NCI-H526 (cell line): Measurements from ENCODE around the gene MYO3B.
A peak's percentile ranks its signal among the peaks of the same experiment; 100 is the strongest.
"Not testable (repeated sequence)": the region's sequence is repeated elsewhere in the genome, so short reads cannot be mapped to it uniquely, and the experiment has no call there.

Experiments used
- DNase-seq, 2 experiments: peaks; one replicate each; lab custom pipeline; 2025; lab: John Stamatoyannopoulos, UW

MYO3B gene

DNA sequence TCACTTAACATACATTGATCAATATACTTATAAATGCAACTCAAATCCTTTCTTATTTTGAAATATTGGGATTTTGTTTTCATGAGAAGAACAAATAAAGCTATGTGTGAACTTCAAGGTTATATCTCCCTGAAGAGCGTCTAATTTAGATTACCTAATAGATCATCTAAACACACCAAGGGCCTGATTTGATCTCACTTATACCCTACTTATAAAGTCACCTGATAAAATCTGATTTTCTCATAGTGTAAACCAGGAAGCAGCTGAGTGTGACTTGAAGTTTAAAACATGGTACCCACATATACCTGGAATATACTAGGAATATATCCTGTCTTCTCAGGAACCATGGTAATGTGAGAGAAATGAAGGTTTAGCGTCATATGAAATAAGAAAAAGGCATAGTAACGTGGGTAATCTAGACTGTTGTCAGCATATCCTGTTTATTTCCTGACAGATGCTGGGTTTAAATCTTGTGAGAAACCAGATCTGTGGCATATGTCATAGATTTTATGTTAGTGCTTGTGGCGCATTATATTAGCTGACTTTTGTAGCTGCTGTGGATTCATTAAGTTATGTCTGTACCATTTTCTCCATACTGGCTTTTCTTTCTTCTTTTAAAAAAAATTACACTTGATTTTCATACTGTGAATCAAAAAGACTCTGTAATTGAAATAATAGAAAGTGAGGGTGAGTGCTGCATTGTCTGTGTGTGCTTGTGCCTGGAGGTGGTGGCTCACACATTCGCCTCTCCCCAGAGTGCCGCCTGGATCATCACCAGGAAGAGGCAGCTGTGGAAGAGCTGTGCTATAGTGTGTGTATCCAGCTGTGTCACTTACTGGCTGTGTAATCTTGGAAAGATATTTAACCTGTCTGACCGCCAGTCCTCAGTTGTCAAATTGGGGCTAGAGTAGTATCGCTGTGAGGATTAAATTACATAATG, 164.0 kb downstream of the MYO3B start:
- no peak for DNase-seq

DNA sequence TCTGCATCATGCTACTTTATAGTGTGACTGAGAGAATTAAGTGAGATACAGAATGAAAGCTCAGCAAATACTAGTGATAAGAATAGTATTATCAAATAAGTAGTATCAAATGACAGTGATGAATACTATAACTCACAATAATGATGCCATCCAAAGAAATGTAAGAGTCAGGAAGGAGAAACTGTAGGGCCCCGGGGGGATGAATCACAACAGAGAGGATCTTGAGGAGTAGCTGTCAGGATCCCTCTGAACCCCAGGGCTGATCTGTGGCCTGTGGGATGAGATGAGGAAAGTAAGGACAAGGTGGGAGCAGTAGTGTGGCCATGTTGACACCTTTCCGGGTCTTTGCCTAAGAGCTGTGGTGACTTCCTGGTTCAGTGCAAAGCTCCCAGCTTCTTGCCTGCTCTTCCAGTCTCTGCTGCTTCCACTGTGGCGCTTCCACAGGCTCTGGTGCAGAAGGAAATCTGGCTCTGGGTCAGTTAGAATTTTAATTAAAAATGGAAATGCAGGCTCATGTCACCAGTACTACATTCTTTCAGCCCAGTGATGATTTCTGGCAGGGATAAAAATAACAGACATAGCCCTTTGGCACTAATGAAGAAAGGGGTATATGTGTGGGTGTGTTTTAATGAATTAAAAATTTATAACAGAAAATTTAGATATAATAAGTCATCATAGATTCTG, 166.9 kb downstream of the MYO3B start:
- no peak for DNase-seq

DNA sequence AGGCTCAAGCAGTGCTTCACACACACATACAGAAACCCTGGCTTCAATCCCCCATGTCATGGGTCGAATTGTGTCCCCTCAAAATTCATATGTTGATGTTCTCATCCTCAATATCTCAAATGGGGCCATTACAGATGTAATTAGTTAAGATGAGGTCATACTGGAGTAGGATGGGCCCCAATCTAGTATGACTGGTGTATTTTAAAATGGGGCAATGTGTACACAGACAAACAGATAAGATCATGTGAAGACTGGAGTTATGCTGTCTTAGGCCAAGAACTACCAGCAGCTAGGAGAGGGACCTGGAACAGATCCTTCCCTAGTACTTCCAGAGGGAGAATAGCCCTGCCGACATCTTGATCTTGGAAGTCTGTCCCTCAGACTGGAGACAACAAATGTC, 167.7 kb downstream of the MYO3B start:
- DNase-seq, result no peak

DNA sequence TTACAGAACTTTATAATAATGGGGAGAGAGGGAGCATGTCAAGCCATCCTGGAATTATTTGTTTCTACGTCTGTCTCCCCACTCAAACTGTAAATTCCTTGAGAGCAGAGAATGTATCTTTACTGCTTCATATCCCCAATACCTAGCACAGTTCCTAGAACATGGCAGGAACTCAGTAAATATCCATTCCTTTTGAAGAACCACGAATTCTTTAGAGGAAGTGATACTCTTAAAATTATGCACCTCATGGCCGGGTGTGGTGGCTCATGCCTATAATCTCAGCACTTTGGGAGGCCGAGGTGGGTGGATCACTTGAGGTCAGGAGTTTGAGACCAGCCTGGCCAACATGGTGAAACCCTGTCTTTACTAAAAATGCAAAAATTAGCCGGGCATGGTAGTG, 171.3 kb downstream of the MYO3B start:
- DNase-seq, result not testable (repeated sequence)

DNA sequence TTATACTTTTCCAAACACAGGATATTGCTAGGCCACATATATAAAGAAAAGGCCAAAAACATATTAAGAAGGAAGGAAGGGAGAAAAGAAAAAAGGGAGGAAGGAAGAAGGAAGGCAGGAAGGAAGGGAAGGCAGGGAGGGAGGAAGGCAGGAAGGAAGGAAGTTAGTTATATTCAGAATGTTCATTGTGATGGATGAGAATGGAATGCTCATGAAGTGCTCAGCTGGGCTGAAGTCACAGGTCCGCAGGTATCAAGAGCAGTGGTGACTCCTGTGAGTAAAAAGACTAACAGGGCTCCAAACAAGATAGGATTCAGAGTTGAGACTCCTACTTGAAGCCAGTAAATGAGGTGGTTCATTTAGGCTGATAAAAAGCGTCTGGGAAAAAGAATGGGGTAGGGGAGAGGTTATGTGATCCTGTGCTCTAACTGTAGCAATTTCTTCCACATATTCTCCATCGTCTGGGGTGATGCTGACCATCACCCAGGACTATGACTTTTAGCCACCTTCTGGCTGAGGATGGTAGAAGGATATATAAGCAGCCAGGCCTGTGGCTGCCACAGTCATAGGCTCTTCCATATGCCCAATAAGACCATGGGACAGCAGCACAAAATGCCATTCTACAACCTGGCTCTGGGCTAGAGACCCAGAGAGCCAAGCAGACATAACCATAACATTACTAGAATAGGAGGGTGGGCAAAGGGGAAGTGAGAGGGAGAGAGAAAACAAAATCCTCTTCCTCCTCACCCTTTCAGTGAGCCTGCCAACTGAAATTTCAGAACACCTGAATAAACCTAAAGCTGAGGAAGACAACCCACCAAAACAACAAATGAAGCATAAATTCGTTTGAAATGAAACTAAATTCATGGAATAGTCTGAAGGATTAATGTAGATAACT, 173.2 kb downstream of the MYO3B start:
- DNase-seq, result no peak

DNA sequence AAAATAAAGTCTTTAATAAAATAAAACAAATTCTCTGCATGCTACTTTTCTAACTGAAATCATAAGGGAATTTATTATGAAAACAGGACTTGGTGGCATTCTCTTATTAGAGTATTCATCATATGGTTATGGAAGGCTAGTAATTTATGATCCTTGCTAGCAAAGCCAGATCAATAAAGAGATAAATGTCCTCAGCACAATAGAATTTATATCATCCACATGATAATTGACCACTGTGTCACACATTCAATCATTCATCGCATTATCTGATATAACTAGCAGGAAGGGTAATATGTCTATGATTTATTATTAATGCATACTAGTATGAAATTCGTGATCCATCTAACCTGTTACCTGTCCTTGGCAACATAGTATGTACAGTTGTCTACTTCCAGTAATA, 175.8 kb downstream of the MYO3B start:
- DNase-seq, result no peak

DNA sequence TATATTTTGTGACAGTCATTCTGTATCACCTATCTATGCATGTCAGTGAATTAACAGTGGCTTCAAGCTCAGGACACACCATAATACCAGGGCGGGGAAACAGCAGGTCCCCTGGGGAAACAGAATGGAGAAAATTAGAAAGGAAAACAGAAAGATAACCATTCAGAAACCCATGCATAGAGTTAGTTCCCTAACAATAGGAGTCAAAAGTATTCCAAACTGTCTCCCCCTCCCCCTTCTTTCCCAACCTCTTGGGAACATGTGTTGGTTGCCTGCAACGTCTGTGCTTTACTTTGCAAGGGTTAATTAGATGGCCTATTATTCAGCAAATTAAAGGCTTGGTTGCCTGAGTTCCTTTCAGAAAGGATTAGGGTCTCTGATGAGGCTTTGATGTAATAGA, 176.4 kb downstream of the MYO3B start:
- DNase-seq, result no peak

DNA sequence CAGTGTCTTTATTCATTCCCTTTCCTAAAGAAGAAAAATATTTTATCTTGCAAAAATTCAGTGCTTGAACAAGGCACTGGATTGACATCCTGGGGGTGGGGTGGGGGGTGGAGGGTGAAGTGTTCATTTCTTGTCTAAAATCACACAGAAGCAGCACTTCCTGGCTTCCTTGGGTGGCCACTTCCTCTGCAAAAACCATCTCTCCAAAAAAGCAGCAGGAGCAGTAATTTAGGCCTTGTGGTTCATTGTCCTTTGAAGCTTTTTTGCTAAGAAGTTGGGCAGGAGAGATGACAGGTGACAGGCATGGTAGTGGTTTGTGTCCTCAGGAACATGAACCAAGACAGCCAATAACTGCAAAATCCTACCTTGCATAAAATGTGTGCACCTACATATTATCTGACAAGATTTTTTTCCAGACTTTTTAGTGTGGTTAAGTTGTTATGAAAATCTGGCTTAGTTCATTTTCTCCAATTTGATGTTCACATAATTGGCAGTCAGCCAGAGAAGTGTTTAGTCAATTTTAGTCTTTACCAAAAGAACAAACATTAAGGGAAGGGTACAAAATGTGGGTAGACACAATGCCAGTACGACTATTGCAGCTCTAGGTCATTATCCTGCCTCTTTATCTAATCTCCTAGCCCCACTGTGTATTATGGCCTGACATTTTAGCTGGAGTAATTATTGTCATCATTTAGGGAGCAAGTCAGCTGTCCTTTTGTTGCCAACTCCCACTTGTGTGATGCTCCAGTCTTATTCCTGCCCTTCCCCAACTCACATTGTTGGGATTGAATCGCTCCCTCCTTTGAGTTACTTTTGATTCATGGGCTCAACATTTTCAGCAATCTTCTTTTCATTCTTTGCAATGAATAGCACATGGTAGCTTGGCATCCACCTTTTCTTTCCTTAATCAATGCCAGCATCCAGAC, 177.2 kb downstream of the MYO3B start:
- no peak for DNase-seq

DNA sequence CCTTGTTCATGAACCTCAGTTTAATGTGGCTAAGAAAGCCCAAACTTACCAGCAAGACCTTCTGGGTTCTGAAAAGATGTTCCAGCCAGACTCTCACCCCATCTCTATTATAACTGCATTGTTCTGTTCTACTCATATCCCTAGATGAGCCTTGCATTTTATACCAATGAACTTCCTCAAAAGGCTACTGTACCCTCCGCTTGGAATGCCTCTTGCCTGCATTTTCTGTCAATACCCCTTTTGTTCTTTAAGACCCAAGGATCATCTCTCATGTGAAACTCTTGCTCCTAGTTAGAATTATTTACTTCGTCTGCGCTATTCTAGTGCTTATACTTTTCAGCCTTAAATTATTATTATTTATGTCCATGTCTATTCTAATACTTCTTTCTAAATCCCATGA, 181.5 kb downstream of the MYO3B start:
- DNase-seq, result no peak

DNA sequence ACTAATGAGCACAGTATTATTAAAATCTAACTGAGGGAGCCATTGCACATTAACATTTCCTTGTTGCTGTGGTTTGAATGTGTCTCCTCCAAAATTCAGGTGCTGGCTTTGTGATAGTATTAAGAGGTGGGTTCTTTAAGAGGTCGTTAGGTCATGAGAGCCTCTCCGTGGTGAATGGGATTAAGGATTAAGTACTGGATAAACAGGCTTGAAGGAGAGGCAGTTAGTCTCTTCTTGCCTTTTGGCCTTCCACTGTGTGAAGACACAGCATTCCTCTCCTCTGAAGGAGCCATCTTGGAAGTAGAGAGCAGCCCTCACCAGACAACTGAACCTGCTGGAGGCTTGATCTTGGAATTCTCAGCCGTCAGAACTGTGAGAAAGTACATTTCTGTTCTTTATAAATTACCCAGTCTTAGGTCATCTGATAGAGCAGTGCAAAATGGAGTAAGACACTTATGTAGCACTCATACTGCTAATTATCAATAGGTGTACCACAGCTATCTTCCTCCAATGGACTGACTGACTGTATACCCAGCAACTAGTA, 182.7 kb downstream of the MYO3B start:
- no peak for DNase-seq

DNA sequence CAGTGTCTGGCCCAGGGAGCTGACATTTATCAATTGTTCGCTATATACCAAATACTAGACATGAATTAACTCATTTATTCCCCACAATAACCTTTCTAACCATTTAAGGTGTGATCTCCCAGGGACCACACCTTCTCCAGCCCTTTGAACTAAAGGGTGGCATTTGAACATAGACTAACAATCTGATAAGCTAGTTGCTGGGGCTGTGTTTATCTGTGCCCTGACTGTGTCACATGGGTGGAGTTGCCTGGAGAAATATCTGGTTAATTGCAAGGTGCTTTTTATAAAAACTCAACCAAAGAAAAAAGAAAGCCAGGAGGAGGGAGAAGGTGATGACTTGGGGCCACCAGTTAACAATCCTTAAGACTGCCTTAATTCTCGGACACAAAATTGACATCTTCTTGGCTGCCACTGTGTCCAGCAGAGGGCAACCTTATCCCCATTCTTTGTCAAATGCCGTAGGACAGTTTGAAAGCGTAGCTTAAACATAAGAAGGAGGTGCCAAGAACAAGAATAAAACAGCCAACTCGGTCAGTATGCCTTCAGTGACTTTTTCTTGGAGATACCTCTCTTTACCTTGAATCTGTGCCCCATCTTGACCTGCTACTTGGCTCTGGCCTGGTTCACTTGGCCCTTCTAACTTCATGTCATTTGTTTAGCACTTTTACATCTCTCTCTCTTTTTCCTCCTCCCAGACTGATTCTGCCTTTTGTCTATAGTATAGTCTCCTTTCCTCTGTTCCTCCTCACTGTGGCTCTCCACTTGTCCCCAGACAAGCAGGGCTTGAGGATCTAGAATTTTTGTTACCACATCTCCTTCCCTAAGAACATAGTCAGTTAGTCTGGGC, 183.4 kb downstream of the MYO3B start:
- DNase-seq, result peak in 1 of 2 experiments; percentile 59

DNA sequence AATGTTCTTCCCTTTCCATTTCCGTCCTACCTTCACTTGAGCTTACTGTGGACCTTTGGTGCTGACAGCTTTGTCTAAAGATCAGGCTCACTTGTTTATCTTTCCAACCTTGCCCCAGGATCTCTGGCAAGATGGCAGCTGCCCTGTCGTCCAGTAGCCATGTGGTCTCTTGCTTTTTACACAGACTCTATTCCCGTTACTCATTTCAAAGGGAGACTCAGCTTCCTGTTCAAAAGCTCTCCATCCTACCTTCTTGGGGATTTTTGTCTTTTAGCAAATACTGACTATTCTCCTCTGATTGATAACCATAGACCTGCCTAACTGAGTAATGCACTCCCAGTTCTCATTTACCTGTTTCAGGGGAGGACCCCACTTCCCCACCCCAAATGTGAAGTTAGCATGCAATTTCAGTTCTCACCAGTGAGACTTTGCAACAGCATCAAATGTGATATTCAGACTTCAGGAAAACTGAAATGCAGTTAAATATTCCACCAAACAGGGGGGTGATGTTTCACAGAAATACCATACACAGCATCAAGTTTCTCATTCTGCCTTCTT, 184.4 kb downstream of the MYO3B start:
- DNase-seq, result no peak

DNA sequence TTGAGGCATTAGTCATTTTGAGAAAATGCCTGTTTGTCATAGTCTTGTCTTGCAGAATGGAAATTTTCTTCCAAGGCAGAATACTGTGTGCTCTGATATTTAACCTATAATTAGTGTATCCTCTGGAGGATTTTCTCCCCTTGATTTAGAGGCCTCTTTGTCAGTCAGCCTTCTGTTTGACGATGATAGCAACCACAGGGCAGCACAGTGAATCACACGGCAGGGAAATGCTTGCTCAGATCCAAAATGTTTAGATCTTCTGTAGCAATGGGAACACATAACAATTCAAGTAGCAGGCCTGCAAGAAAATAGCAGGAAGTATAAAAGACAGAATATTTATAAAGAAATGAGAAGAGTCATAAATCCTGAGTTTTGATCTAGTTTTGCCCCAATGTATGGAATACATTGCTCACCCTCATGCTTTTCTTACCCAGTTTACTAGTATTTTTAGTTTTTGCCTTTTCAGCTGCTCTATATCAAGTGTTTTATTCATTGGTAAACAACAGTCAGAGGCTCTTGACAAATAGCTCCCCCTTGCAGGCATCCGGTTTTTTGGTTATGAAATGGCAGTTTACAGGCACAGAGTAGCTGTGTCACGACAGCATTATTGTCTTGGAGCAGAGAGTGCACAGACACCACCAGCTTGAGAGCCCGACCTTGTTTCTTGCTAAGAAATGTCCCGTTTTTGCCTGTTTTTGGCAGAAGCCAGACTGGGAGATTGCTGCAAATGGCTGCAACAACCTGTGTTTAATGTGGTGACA, 185.1 kb downstream of the MYO3B start:
- DNase-seq, result no peak

DNA sequence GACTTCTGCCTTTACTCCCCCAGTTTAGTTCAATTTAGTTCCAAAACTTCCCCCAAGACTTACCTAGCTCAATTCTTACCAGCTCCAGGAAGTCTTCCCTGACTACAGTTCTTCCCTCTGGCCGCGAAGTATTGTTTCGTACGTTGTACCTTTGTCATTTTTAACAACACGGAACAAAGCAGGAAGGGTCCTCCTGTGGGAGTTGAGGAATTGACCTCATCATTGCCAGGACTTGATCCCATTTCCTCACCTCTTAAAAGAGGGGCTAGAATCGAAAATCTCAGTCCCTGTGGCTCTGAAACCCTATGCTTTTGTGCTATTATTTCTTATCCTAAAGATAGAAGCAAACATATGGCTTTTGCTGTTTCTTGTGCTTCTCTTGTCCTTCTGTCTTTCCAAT, 187.1 kb downstream of the MYO3B start:
- DNase-seq, result no peak

DNA sequence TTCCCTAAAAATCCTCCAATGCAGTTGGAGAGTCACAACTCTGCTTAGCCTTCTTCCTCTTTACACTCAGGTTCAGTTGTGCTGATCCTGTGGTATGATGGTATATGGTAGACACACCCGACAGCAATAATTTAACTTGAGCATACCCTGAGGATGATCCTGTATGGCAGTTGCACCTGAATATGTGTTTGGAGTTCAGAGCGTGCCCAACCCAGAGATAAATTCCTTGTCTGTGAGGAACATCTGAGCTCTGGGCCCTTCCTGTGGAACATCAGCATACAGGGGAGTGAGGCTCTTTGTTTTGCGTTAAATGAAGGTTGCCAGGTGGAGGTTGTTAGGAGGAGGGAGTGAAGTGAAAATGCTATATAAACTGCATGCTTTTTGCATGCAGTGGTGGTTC, 187.7 kb downstream of the MYO3B start:
- no peak for DNase-seq

DNA sequence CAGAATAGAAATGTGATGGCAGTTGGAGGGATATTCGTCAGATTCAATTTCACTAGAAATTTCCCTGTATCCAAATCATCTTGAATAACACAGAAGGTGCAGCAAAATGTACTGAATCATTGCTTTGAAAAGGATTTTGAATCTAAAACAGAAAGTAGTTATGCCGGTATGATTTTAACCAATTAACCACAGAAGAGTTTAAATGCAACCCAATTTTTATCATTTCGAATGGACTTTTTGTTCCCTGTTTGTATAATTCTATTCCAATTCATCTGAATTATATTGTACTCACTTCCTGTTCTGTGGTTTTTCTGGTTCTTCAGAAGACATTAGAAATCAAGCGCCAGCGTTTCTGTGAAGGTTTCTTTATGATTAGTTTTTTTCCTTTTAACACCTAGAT, 190.4 kb downstream of the MYO3B start:
- DNase-seq, result peak; percentile 63 to 74

DNA sequence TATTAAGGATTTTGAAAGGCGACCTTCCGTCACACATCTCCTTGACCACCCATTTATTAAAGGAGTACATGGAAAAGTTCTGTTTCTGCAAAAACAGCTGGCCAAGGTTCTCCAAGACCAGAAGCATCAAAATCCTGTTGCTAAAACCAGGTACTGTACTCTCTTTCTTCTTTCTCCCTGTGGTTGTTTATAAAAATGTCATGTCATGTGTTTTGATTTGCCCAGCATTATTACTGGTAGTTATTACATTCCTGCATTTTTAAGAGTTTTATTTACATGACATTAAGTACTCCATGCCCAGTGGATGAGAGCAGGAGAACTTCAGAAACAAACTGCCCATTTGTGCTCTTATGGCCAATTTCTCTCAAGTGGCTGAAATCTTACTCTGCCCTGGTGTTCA, 191.3 kb downstream of the MYO3B start:
- DNase-seq, result peak in 1 of 2 experiments; percentile 25

DNA sequence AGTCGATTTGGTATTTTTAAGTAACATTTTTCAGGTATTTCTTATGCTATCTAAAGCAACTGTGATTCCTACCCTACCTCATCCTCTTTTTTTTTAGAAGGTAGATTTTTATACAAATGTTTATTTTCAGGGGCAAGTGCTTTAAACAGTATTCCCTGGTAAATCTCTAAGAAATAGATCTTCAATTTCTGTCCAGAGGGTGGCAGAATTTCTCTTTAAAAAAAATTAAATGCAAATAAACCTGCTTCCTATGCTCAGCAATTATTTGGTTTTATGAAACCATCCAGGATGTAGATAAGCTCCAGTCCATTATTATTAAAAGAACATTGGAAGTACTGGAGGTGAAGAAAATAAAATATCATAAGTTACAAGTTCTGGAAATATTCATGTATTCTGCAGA, 191.9 kb downstream of the MYO3B start:
- peak; percentile 53 to 67 for DNase-seq
